ENCODE measurements around the gene ABCF2.

Gene ABCF2

DNA sequence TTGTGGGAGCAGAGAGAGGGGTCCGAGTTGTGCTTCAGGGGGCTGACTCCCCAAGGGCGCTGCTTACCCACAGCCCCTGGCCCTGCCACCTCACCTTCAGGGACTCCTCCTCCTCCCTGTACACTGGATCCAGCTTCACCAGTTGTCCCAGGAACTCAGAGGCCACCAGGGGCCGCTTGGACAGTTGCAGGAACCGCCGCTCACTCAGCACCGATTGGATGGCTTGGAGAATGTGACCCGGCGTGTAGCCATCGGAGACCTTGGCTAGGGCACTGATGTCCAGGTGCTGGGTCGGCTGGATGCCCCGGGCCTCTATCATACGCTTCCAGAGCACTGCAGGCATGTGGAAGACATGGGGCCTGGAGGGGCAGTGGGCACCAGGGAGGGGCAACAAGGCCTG lies 35.5 kb downstream of the ABCF2 start:
- Histone ChIP-seq H3K9ac (ENCODE audit: low read length) (no peak overlapping the region), H3K27me3 (ENCODE audit: insufficient read depth, low read length) (peaks cover 10% of the 10 kb centered on the region; the same call in 1 of the 2 replicates), H3F3A (ENCODE audit: insufficient read depth, low read length) (no peaks in the 10 kb centered on the region)

DNA sequence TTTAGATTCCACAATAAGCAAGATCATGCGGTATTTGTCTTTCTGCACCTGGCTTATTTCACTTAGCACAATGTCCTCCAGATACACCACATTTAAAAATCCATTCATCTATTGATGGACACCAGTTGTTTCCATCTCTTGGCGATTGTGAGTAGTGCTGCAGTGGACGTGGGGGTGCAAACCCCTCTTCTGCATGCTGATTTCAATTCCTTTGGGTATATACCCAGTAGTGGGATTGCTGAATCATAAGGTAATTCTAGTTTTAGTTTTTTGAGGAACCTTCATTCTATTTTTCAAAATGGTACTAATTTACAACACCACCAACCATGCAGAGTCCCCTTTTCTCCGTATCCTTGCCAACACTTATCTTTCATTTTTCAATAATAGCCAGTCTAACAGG lies 38.0 kb downstream of the ABCF2 start:
- Histone ChIP-seq H2AFZ (ENCODE audit: low read length) (no peak overlapping the region), H4K20me1 (ENCODE audit: insufficient read depth, low read length) (no peaks in the 10 kb centered on the region), H3K4me2 (ENCODE audit: low read length) (no peak overlapping the region), H3K79me2 (ENCODE audit: insufficient read depth, low read length) (no peaks in the 10 kb centered on the region), H3K4me1 (ENCODE audit: insufficient read depth, low read length, severe bottlenecking) (no peaks in the 10 kb centered on the region), H3F3A (ENCODE audit: insufficient read depth, low read length) (no peaks in the 10 kb centered on the region), H3K9ac (ENCODE audit: low read length) (no peak overlapping the region), H3K27ac (ENCODE audit: low read depth, low read length, poor library complexity, severe bottlenecking) (no peak overlapping the region), H3K9me2 (ENCODE audit: low read depth, low read length) (no peaks in the 10 kb centered on the region), H3K9me3 (ENCODE audit: low read length) (no peaks in the 10 kb centered on the region), H3K4me3 (ENCODE audit: low read depth, low read length, poor library complexity, severe bottlenecking) (no peak overlapping the region), H3K27me3 (ENCODE audit: insufficient read depth, low read length) (peaks cover 20% of the 10 kb centered on the region; the same call in 1 of the 2 replicates), H3K36me3 (ENCODE audit: insufficient read depth, low read length) (no peaks in the 10 kb centered on the region)
- no peak for TF ChIP-seq CTCF (IDR thresholded peaks at IDR 0.05; ENCODE audit: low read length)
- TF ChIP-seq EZH2 (IDR thresholded peaks at IDR 0.05; ENCODE audit: borderline replicate concordance, low read length), result no peak

More for the DNA sequence above, 35.5 kb downstream of the ABCF2 start:
- H3K4me1 ChIP-seq (ENCODE audit: insufficient read depth, low read length, severe bottlenecking), result no peaks in the 10 kb centered on the region
- no peak overlapping the region for H3K4me3 ChIP-seq (ENCODE audit: low read depth, low read length, poor library complexity, severe bottlenecking)
- TF ChIP-seq CTCF (IDR thresholded peaks at IDR 0.05; ENCODE audit: low read length), result no peak
- no peak for TF ChIP-seq EZH2 (IDR thresholded peaks at IDR 0.05; ENCODE audit: borderline replicate concordance, low read length)
- H3K9me3 ChIP-seq (ENCODE audit: low read length), result no peaks in the 10 kb centered on the region
- H3K27ac ChIP-seq (ENCODE audit: low read depth, low read length, poor library complexity, severe bottlenecking), result no peak overlapping the region
- H3K9me2 ChIP-seq (ENCODE audit: low read depth, low read length), result no peaks in the 10 kb centered on the region
- H3K79me2 ChIP-seq (ENCODE audit: insufficient read depth, low read length), result no peaks in the 10 kb centered on the region
- H3K36me3 ChIP-seq (ENCODE audit: insufficient read depth, low read length), result no peaks in the 10 kb centered on the region
- H3K4me2 ChIP-seq (ENCODE audit: low read length), result no peak overlapping the region
- H4K20me1 ChIP-seq (ENCODE audit: insufficient read depth, low read length), result no peaks in the 10 kb centered on the region
- H2AFZ ChIP-seq (ENCODE audit: low read length), result no peak overlapping the region

DNA sequence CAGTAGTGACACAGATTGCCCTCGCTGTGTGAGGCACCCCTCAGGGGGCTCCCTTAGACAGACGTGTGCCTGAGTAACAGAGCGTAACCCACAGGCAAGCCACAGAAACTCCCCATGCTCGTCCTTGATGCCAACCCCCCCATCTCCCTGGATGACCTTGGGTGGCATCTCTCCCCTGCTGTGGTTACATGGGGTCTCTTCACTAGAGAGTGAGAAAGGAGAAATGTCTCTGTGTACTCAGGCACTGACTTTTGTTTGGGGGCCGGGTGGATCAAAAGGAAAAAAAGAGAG lies 38.8 kb downstream of the ABCF2 start:
- Histone ChIP-seq H3K4me2 (ENCODE audit: low read length) (no peak overlapping the region), H3K9ac (ENCODE audit: low read length) (no peak overlapping the region)

More for the DNA sequence above, 38.8 kb downstream of the ABCF2 start:
- peaks cover 25% of the 10 kb centered on the region; the same call in 1 of the 2 replicates for H3K27me3 ChIP-seq (ENCODE audit: insufficient read depth, low read length)
- no peak overlapping the region for H3K4me3 ChIP-seq (ENCODE audit: low read depth, low read length, poor library complexity, severe bottlenecking)
- H3K27ac ChIP-seq (ENCODE audit: low read depth, low read length, poor library complexity, severe bottlenecking), result no peak overlapping the region
- H3K4me1 ChIP-seq (ENCODE audit: insufficient read depth, low read length, severe bottlenecking), result no peaks in the 10 kb centered on the region
- H2AFZ ChIP-seq (ENCODE audit: low read length), result no peak overlapping the region
- no peaks in the 10 kb centered on the region for H3K9me3 ChIP-seq (ENCODE audit: low read length)
- no peaks in the 10 kb centered on the region for H3K79me2 ChIP-seq (ENCODE audit: insufficient read depth, low read length)
- H3F3A ChIP-seq (ENCODE audit: insufficient read depth, low read length), result no peaks in the 10 kb centered on the region
- no peaks in the 10 kb centered on the region for H3K9me2 ChIP-seq (ENCODE audit: low read depth, low read length)
- no peaks in the 10 kb centered on the region for H4K20me1 ChIP-seq (ENCODE audit: insufficient read depth, low read length)
- no peak for TF ChIP-seq CTCF (IDR thresholded peaks at IDR 0.05; ENCODE audit: low read length)
- H3K36me3 ChIP-seq (ENCODE audit: insufficient read depth, low read length), result no peaks in the 10 kb centered on the region
